Osteoblast (primary cell): Measurements from ENCODE around the gene MIS18BP1. TPM values are rescaled to one million over a fixed set of nuclear protein-coding genes. Genes with fewer than 3 reads are reported as not detected.
A peak's percentile ranks its signal among the peaks of the same experiment; 100 is the strongest.

Source experiments
- DNase-seq: peaks from one replicate; pipeline ENCODE4 v3.0.0; 2011; ENCODE audit warnings: low spot score, mixed read lengths; ENCODE audit not compliant: insufficient read length; ENCODE audit errors: missing footprints
- H2AFZ ChIP-seq: 2 replicates; pipeline ENCODE4 v1.6.0; 2011; ENCODE audit warnings: mild to moderate bottlenecking, low read length
- H3K27ac ChIP-seq: 2 replicates; pipeline ENCODE4 v1.5.1; 2011; ENCODE audit warnings: mild to moderate bottlenecking, low read depth, low read length, moderate library complexity
- H3K27me3 ChIP-seq: 2 replicates; pipeline ENCODE4 v1.6.0; 2012; ENCODE audit warnings: mild to moderate bottlenecking, control low read depth, inconsistent platforms, low read length, moderate library complexity; ENCODE audit not compliant: insufficient read depth
- H3K36me3 ChIP-seq: 2 replicates; pipeline ENCODE4 v1.5.1; 2011; ENCODE audit warnings: mild to moderate bottlenecking, low read length, control low read depth, moderate library complexity; ENCODE audit not compliant: insufficient read depth
- H3K4me1 ChIP-seq: 2 replicates; pipeline ENCODE4 v1.5.1; 2011; ENCODE audit warnings: mild to moderate bottlenecking, low read length, control low read depth, moderate library complexity; ENCODE audit not compliant: insufficient read depth
- H3K4me2 ChIP-seq: 2 replicates; pipeline ENCODE4 v1.6.0; 2011; ENCODE audit warnings: mild to moderate bottlenecking, low read length; ENCODE audit not compliant: insufficient read depth
- H3K4me3 ChIP-seq: fragments of 200-600 bp; sonication (generic); 3 replicates; pipeline ENCODE4 v1.5.1; 2012; ENCODE audit warnings: mild to moderate bottlenecking, low read length, inconsistent platforms; ENCODE audit not compliant: insufficient read depth
- H3K79me2 ChIP-seq: 2 replicates; pipeline ENCODE4 v1.6.0; 2012; ENCODE audit warnings: mild to moderate bottlenecking, low read length, control low read depth, inconsistent platforms; ENCODE audit not compliant: insufficient read depth
- H3K9me3 ChIP-seq: 2 replicates; pipeline ENCODE4 v1.5.1; 2011; ENCODE audit warnings: low read depth, low read length, control low read depth
- H4K20me1 ChIP-seq: 2 replicates; pipeline ENCODE4 v1.6.0; 2012; ENCODE audit warnings: mild to moderate bottlenecking, low read length, control low read depth; ENCODE audit not compliant: insufficient read depth
- CTCF ChIP-seq: IDR thresholded peaks from 2 replicates; pipeline ENCODE4 v1.5.1; 2011; ENCODE audit warnings: mild to moderate bottlenecking, low read depth, low read length, moderate library complexity; ENCODE audit errors: extremely low read depth
- total RNA-seq: library from RNA; depleted of rRNA; stranded (reverse); fragments of >200 nt; gene quantifications from 2 replicates; pipeline ENCODE4 v1.2.3, GENCODE V29; 2012

MIS18BP1 gene
- total RNA-seq, 1 donor = 29.7 TPM

- Histone ChIP-seq H3K4me3 (no peak overlapping the region), H3K27ac (no peak overlapping the region), H4K20me1 (no peaks in the 10 kb centered on the region), H3K9me3 (no peaks in the 10 kb centered on the region), H3K4me1 (no peaks in the 10 kb centered on the region), H3K27me3 (no peaks in the 10 kb centered on the region), H3K36me3 (no peaks in the 10 kb centered on the region), H3K4me2 (no peak overlapping the region), H3K79me2 (no peaks in the 10 kb centered on the region), H2AFZ (no peak overlapping the region)
- no peak for DNase-seq
- no peak for TF ChIP-seq CTCF
These were observed 5.8 kb upstream of the MIS18BP1 start for GRCh38 chr14:45258805-45259204.

- no peak overlapping the region for H3K27ac ChIP-seq
- TF ChIP-seq CTCF = no peak
- H3K9me3 ChIP-seq = no peaks in the 10 kb centered on the region
- H3K36me3 ChIP-seq = no peaks in the 10 kb centered on the region
- no peaks in the 10 kb centered on the region for H3K79me2 ChIP-seq
- H3K4me2 ChIP-seq = no peak overlapping the region
- no peak overlapping the region for H2AFZ ChIP-seq
- DNase-seq = no peak
- H3K27me3 ChIP-seq = no peaks in the 10 kb centered on the region
- no peaks in the 10 kb centered on the region for H4K20me1 ChIP-seq
- no peaks in the 10 kb centered on the region for H3K4me1 ChIP-seq
- H3K4me3 ChIP-seq = no peak overlapping the region
These were observed 5.1 kb upstream of the MIS18BP1 start for GRCh38 chr14:45258073-45258472.

GRCh38 chr14:45254771-45255170 is 1.8 kb upstream of the MIS18BP1 start:
- no peak for DNase-seq
- H3K4me3 ChIP-seq = no peak overlapping the region
- H2AFZ ChIP-seq = no peak overlapping the region
- no peaks in the 10 kb centered on the region for H3K9me3 ChIP-seq
- H3K27ac ChIP-seq = no peak overlapping the region
- H3K4me2 ChIP-seq = no peak overlapping the region
- no peaks in the 10 kb centered on the region for H3K27me3 ChIP-seq
- H3K36me3 ChIP-seq = no peaks in the 10 kb centered on the region
- no peak for TF ChIP-seq CTCF
- H3K79me2 ChIP-seq = peaks cover 32% of the 10 kb centered on the region
- H3K4me1 ChIP-seq = peaks cover 20% of the 10 kb centered on the region
- no peaks in the 10 kb centered on the region for H4K20me1 ChIP-seq

GRCh38 chr14:45253754-45254310 is 830 bp upstream of the MIS18BP1 start:
- Histone ChIP-seq H3K9me3 (no peaks in the 10 kb centered on the region), H3K4me3 (peak overlapping the region; percentile 88), H3K27ac (peak overlapping the region; percentile 94), H3K4me2 (peak overlapping the region; percentile 89), H3K36me3 (no peaks in the 10 kb centered on the region), H3K27me3 (no peaks in the 10 kb centered on the region), H2AFZ (peak overlapping the region; percentile 97), H3K79me2 (peaks cover 41% of the 10 kb centered on the region), H3K4me1 (peaks cover 24% of the 10 kb centered on the region), H4K20me1 (no peaks in the 10 kb centered on the region)
- no peak for TF ChIP-seq CTCF
- DNase-seq = peak; percentile 50
